CD4-positive, alpha-beta T cell treated with Interleukin-1 beta for 1 hour (primary cell): ENCODE measurements around the gene HMG20A.

Experiments used
- DNase-seq, 2 donors: peaks; one replicate each; pipeline ENCODE4 v3.0.0-alpha.2; 2020 to 2022

HMG20A gene

DNA sequence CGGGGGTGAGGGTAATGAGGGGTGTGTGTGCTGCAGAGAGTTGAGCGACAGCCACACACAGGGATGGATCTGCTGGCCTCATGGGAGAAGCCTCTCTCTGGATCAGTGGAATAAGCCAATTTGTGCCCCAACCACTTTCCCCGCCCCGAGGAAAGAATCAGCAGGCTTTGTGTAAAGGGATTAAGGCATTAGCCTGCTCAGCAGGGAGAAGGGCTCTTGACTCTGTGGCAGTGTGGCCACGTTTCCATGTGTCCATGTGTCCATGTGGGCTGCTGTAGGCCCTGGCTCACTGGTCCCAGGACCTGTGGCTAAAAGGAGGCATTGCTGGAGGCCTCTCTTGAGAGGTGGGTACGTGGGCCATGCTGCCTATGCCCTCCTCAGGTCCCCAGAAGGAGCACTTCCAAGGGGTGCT, 104.7 kb downstream of the HMG20A start:
- no peak for DNase-seq

DNA sequence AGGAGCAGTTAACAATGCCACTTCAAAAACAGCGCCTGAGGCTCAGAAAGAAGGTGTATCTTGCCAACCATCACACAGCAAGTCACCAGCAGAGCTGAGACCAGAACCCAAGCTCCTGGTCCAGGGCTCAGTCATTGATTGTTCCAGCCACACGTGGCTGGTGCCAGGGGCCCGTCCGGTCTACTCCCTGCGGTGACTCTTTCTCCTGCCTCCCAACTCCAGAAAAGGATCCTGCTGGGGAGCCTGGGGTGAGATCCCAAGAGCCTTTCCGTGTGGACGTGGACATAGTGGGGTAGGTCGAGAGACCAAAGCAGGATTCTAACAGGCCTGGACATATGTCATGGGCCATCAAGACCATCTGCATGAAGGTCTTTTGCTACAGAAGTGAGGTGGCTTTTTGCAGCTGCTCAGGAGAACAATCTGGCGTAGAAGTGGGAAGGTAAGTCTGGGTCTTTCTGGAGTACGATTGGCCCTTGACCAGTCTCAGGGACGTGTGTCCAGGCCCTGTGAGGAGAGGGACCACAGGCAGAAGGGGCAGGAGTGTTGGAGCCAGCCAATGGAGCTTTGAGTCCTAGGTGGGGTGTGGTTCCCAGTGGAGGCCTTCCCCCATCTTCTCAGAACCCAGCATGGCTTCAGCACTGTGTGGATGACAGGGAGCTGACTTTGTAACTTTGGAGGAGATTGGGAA, 105.4 kb downstream of the HMG20A start:
- DNase-seq, result no peak

DNA sequence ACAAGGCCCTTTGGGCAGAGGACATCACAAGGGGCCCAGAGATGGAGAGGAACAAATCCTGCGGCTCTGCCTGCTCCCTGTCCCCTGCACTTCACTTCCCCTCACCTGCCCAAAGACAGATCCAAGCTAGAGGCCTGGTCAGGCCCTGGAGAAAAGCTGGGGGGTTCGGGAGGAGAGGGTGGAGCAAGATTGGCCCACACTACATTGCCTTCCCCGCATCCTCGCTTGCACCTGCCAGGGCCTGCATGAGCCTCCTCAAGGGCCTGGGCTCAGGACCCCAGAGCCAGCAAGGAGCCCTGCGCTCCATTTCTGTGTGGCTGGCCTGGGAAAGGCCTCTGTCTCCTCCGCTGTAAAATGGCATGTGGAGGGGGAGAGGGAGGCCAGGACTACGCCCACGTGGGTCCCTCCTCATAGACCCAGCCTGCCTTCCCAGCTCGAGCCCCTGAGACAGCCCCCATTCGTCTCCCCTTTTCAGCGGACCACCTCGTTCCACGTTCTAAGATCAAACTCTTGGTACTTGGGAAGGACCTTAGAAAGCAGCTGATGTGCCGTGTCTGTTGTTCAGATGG, 106.0 kb downstream of the HMG20A start:
- no peak for DNase-seq

DNA sequence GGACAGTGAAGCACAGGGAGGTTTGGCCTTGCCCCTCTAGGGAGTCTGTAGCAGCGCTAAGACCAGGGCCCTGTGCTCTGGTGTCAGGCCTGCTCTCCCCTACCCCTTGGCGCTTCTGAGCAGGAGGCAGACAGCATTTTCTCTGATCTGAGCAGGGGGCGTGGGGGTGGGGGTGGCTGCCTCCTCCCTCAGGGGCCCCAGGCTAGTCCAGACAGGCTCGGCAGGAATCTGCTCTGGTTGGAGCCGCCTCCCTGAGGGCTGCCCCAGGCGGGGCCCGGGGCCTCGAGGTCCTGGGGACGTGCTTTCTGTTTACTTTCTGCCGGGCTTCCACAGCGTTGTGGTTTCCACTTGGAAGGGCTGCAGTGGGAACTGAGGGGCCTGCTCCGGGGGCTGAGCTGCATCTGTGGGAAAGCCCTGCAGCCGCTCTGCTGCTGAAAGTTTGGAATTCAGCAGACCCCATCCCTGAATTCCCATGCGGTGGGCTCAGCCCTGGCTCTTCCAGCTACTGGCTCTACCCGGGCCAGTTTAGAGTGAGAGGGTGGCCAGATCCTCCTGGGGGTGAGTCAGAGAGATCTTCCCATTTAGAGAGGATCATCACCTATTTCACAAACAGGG, 106.6 kb downstream of the HMG20A start:
- no peak for DNase-seq

DNA sequence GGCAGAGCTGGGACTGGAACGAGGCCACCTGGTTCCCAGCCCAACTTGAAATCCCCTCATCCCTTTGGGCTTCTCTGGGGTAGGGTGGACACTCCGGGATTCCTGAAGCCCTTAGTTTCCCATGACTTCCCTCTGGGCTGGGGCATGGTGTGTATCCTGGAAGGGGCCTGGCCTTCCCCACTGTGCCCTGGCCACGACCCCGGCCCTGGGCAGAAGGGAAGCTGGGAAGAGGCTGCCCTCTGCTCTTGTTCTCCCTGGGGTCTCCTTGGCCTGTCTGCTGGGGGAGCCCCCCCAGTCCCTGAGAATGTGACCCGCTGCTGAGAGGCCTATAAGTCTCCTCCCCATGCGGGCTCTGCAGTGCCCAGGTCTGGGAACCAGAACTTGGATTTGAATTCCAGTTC, 107.1 kb downstream of the HMG20A start:
- DNase-seq, result no peak

DNA sequence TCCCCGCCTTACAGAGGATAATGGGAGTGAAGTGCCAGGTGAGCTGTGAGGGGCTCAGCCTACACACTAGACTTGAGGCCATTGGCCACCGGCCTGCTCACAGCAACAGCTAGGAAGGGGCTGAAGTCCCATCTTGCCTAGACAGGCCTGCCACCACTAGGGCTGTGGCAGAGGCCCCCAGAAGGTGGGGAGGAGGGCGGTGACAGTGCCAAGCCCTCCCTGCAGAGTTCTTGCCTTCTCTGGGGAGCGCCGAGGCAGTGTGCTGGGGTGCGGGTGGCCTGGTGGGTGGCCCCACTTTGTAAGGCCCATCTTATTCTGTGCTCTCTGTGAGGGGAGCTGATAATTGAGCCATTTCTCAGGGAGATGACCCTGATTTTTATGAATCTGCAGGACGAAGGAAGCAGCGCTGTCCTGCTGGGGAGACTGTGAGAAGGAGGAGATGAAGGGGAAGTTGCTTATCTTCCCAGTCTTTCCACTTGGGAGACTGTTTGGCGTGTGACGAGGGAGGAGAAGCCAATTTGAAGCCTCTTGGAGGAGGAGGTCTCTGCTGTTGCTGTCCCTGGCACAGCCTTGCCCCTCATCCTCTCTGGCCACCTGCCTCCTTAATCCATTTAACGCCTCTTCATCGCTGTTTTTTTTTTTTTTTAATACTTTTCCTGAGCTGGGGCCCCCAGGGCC, 107.7 kb downstream of the HMG20A start:
- DNase-seq, result no peak

DNA sequence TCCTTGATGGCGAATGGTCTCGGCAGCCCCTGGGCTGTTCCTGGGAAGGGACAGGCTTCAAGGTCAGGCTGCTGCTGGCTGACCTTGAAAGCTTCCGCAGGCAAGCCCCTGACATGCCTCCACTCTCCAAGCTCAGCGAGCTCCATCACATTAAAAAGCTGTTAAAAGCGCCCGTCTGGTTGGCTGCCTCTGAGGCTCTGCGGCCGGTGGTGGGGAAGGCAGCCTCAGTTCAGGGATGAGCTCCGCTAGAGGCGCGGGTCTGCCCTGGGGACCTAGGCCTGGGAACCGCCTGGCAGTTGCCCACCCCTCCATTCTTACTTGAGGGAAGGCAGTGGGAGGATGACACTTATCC, 108.3 kb downstream of the HMG20A start:
- no peak for DNase-seq

DNA sequence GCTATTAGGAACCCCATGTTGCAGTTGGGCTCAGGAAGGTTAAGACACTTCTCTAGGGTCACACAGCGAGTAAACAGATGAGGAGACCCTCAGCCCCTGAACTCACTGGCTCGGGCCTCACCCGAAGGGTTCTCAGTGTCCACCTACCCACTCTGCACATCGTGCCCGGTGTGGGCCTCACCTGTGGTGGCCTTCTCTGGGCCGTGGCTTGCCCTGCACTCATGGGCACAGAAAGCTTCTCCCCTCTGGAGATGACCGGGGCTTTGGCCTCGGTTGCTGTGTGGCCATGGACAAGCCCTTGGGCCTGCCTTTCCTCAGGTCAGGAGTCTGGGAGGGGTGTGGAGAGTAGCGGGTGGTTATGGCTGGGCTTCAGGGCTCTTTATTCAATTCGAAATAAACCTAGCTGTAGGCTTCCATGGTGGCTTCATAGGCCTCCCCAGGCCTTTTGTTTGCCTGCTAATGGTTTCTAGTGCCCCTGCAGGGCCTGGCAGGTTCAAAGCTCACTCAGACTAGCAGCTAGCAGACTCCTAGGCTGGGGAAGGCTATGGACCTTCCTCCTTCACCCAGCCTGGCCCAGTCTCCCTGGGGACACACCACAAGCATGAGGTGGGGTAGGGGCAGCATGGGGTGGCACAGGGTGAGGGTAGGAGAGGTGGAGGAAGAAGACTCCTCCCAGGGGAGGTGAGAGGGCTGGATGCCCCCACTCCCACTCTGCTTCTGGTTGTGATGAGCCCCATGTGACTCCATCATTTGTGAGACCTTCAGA, 108.9 kb downstream of the HMG20A start:
- DNase-seq, result no peak

DNA sequence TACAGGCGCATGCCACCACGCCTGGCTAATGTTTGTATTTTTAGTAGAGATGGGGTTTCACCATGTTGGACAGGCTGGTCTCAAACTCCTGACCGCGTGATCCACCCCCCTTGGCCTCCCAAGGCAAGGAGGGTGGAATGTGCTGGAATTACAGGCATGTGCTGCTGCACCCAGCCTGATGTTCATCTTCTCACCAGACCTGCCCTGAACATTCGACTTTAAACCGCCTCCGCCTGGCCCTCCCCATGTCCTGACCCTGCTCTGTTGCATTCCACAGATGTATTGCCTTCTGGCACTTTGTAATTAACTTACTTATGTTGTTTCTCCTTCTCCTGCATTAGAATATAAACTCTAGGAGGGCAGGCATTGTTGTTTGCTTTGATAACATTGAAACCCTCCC, 109.9 kb downstream of the HMG20A start:
- DNase-seq, result no peak

DNA sequence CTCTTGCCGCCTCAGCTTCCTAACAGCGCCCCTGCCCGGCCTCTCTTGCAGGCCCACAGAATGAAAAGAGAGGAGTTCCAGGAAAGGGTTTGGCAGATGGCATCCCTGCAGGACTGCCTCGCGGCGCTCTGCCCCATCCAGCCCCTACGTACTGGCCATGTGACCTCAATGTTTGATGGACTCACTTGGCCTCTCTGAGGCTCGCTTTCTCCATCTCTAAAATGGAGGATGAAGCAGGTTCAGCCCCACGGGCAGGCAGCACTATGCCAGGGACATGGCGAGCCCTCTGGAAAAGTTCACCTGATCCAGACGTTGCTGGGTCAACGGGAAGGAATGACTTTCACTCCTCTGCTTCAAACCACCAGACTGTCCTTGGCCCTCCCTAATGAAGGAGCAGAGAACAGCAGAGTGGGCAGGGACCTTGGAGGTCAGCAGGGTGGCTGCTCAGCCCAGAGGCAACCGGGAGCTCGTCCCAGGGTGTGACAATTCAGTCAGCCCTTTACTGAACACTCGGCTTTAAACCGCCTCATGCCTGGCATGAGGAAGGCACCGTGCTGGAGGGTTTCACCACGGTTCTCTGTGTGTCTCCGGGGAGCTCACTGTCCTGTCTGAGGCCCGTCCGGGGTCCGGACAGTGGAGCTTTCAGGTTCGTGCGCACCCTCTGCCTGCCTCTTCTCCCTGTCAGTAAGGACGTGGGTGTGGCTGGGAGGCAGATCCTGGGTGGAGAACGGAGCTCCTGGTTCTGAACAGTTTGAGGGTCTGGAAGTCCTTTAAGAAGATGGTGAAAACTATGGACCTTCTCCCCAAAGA, 110.7 kb downstream of the HMG20A start:
- no peak for DNase-seq

DNA sequence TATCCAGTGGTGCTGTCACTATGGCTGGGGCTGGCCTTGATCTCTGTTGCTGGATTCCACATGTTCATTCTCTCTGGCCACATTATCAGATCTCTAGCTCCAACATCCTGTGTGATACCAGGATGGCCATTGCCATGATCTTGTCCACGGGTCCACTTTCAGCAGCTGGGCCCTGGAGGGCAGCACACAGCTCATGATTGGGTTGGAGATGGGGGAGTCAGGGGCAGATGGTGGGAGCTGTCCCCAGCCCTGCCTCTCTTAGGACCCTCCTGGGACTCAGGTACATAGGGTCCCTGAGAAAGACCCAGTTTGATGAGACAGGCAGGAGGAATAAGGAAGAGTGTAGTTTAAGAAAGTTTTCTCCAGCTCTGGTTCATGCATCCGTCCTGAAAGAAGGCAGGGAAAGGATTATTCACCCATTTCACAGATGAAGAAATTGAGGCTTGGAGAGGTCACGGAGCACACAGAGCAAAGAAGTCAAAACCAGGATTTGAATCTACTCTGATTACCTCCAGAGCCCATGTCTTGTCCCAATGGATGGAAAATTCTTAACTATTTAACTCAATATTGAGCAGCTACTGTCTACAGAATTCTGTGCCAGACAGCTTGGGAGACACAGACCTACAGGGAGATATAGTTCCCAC, 111.5 kb downstream of the HMG20A start:
- DNase-seq, result no peak

DNA sequence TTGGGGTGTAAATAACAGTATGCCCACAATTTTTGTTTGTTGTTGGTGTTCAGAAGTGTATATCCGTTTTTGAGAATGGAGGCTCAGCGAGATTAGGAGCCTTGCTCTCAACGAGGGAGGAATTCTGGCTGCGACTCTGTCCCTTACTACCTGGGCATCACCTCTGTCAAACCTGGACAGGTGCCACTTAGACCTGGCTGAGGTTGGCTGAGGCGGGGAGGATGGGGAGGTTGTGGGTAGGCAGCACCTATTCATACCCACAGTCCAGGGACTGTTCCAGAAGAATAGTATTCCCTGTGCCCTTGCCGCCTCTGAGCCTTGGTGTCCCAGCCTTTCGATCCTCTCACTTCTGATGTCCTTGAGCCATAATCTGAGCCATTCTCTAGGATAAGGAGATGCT, 112.2 kb downstream of the HMG20A start:
- no peak for DNase-seq

DNA sequence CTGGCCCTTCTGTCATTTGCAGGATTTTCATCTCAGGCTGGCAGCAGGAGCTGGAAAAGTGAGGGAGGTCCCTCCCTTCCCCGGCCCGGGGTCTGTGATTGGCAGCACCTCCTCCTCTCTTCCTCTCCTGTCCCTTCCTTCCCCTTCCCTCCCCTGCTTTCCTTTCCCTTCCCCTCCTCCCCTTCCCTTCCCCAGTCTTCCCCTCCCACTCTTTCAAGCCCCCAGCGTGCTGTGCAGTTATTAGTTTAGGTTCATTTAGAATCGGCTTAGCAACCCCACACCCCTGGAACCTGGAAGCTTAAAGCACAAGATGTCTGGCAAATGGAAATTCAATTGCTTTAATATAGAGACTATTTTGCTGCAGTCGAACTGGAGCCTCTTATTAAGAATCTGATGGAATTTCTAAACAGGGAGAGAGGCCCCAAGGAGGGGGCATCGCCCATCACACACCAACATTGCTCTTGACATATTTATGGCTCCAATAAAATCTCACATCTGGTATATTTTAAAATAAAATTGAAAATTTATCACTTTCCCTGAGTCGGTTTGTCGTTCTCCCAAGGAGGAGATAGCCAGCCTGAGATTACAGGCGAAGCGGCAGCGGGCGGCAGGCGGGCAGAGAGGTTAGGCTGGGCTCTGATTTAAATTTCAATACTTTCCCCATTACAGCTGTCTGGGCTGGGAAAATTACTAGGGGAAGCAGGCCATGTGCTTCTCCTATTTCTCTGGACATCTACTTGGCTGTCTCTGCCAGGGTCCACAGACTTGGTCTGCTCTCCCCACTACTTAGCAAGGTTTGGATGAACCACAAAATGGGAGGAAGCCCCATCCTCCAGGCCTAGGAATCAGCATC, 113.1 kb downstream of the HMG20A start:
- no peak for DNase-seq
